ENCODE results near the gene CDSN. TPM values are rescaled to one million over a fixed set of nuclear protein-coding genes. Genes with fewer than 3 reads are reported as not detected.

The CDSN gene
- total RNA-seq, 1 experiment from 2014 or later, result 1.9 TPM

DNA sequence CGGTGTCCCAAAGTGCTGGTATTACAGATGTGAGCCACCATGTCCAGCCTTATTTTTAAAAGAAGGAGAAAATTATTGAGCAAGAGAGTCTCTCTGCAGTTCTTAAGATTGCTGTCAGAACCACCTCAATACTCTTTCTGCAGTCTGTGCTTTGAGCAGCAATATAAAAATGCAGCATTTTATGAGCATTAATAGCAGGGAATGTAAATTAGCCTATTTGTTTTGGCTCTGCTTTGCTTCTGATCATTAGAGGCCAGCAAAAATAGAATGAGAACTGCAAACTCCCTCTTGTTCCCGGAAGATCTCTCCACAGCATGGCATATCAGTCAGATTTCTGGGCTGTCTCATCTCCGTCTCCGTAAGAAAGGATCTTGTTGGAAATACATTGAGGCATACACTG lies 43.6 kb downstream of the CDSN start:
- Histone ChIP-seq H2AFZ (no peak overlapping the region), H3K9me3 (ENCODE audit: insufficient read depth, low read depth) (no peaks in the 10 kb centered on the region), H3K4me1 (replicated peaks; ENCODE audit: insufficient read depth) (no peaks in the 10 kb centered on the region), H3K4me3 (no peak overlapping the region), H3K4me2 (no peak overlapping the region), H3K27me3 (ENCODE audit: insufficient read depth, low read depth) (no peaks in the 10 kb centered on the region), H3F3A (ENCODE audit: insufficient read depth, low read depth) (no peaks in the 10 kb centered on the region), H3K36me3 (ENCODE audit: low read depth) (no peaks in the 10 kb centered on the region), H3K27ac (no peak overlapping the region), H4K20me1 (ENCODE audit: insufficient read depth) (no peaks in the 10 kb centered on the region), H3K9me2 (ENCODE audit: insufficient read depth) (no peaks in the 10 kb centered on the region), H3K79me2 (ENCODE audit: low read depth) (no peaks in the 10 kb centered on the region)
- no peak for DNase-seq
- ChIA-PET CTCF (no interaction called here), POLR2A (ENCODE audit: unreplicated experiment) (no interaction called here)
- no peak for TF ChIP-seq EZH2 (IDR thresholded peaks at IDR 0.05; ENCODE audit: low read depth)
- TF ChIP-seq, protein P1, sequence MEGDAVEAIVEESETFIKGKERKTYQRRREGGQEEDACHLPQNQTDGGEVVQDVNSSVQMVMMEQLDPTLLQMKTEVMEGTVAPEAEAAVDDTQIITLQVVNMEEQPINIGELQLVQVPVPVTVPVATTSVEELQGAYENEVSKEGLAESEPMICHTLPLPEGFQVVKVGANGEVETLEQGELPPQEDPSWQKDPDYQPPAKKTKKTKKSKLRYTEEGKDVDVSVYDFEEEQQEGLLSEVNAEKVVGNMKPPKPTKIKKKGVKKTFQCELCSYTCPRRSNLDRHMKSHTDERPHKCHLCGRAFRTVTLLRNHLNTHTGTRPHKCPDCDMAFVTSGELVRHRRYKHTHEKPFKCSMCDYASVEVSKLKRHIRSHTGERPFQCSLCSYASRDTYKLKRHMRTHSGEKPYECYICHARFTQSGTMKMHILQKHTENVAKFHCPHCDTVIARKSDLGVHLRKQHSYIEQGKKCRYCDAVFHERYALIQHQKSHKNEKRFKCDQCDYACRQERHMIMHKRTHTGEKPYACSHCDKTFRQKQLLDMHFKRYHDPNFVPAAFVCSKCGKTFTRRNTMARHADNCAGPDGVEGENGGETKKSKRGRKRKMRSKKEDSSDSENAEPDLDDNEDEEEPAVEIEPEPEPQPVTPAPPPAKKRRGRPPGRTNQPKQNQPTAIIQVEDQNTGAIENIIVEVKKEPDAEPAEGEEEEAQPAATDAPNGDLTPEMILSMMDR (conservative IDR thresholded peaks at IDR 0.05), result no peak
- intact Hi-C loops (cut with micrococcal nuclease; ENCODE audit: unreplicated experiment), result no loop called here
- BruUV-seq (replicated peaks), result no TSS peak

DNA sequence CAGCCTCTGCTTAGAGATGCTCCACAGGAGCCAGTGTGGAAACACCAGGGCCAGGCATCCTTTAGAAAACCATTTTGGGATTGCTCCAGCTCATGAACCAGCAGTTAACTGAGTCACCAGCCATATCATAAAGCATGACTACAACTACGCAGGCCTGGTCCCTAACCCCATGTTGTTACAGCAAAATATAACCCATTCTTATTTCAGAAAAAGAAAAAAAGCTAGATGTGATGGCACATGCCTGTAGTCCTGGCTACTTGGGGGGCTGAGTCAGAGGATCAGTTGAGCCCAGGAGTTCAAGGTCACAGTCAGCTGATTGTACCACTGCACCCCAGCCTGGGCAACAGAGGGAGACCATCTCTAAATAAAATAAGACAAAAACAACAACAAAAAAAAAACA lies 44.7 kb downstream of the CDSN start:
- no peak overlapping the region for H3K4me2 ChIP-seq
- H3K27ac ChIP-seq, result no peak overlapping the region
- H4K20me1 ChIP-seq (ENCODE audit: insufficient read depth), result no peaks in the 10 kb centered on the region
- H3K9me2 ChIP-seq (ENCODE audit: insufficient read depth), result no peaks in the 10 kb centered on the region
- no TSS peak for BruUV-seq (replicated peaks)
- ChIA-PET CTCF (interaction anchor here (0.6 kb wide), 1 partner anchor 193 kb away, joined by 11 read pairs; no protein-coding TSS in a partner anchor), POLR2A (ENCODE audit: unreplicated experiment) (no interaction called here)
- no peaks in the 10 kb centered on the region for H3F3A ChIP-seq (ENCODE audit: insufficient read depth, low read depth)
- no peaks in the 10 kb centered on the region for H3K36me3 ChIP-seq (ENCODE audit: low read depth)
- H3K9me3 ChIP-seq (ENCODE audit: insufficient read depth, low read depth), result no peaks in the 10 kb centered on the region
- intact Hi-C loops (cut with micrococcal nuclease; ENCODE audit: unreplicated experiment), result no loop called here
- no peaks in the 10 kb centered on the region for H3K27me3 ChIP-seq (ENCODE audit: insufficient read depth, low read depth)
- H3K4me1 ChIP-seq (replicated peaks; ENCODE audit: insufficient read depth), result peaks cover under 1% of the 10 kb centered on the region; the same call in 1 of the 2 replicates
- no peak overlapping the region for H2AFZ ChIP-seq
- H3K79me2 ChIP-seq (ENCODE audit: low read depth), result no peaks in the 10 kb centered on the region
- no peak for DNase-seq
- H3K4me3 ChIP-seq, result no peak overlapping the region
- TF ChIP-seq EZH2 (IDR thresholded peaks at IDR 0.05; ENCODE audit: low read depth), result no peak
- TF ChIP-seq, protein P1 (conservative IDR thresholded peaks at IDR 0.05), result no peak

DNA sequence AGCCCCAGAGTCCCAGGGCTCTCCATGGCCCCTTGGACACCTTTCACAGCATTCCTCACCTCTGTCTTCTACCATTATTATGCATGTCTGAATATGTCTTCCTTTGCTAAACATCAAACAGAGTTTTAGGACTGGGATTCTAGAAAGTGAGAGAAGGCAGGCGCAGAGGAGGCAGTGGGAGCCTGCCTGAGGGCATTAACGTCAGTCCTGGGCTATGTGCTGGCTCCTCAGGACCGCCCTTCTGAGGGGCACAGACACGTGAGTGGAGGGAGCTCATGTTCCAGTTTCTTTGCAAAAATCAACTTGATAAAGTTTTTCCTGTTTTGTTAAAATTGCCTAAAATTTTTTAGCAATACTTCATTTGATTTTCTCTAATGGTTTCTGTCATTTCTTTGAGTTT lies 45.8 kb downstream of the CDSN start:
- no peaks in the 10 kb centered on the region for H3K9me2 ChIP-seq (ENCODE audit: insufficient read depth)
- peaks cover 3% of the 10 kb centered on the region; the same call in 1 of the 2 replicates for H3K4me1 ChIP-seq (replicated peaks; ENCODE audit: insufficient read depth)
- no peak overlapping the region for H3K4me3 ChIP-seq
- H3K4me2 ChIP-seq, result no peak overlapping the region
- H3K27ac ChIP-seq, result no peak overlapping the region
- DNase-seq, result no peak
- no TSS peak for BruUV-seq (replicated peaks)
- no peaks in the 10 kb centered on the region for H3K9me3 ChIP-seq (ENCODE audit: insufficient read depth, low read depth)
- no peaks in the 10 kb centered on the region for H3K79me2 ChIP-seq (ENCODE audit: low read depth)
- H2AFZ ChIP-seq, result no peak overlapping the region
- ChIA-PET POLR2A (ENCODE audit: unreplicated experiment) (no interaction called here), CTCF (no interaction called here)
- no peaks in the 10 kb centered on the region for H3K36me3 ChIP-seq (ENCODE audit: low read depth)
- no peaks in the 10 kb centered on the region for H3K27me3 ChIP-seq (ENCODE audit: insufficient read depth, low read depth)
- TF ChIP-seq, protein P1 (conservative IDR thresholded peaks at IDR 0.05), result no peak
- TF ChIP-seq EZH2 (IDR thresholded peaks at IDR 0.05; ENCODE audit: low read depth), result no peak
- intact Hi-C loops (cut with micrococcal nuclease; ENCODE audit: unreplicated experiment), result loop anchor here (5.0 kb wide), 3 partner anchors 53 to 532 kb away; partner anchors contain the start of genes FLOT1 and IER3
- H3F3A ChIP-seq (ENCODE audit: insufficient read depth, low read depth), result no peaks in the 10 kb centered on the region
- H4K20me1 ChIP-seq (ENCODE audit: insufficient read depth), result no peaks in the 10 kb centered on the region

Measured in PC-9 (cell line).